Measurements from ENCODE around the gene GPSM1.

DNA sequence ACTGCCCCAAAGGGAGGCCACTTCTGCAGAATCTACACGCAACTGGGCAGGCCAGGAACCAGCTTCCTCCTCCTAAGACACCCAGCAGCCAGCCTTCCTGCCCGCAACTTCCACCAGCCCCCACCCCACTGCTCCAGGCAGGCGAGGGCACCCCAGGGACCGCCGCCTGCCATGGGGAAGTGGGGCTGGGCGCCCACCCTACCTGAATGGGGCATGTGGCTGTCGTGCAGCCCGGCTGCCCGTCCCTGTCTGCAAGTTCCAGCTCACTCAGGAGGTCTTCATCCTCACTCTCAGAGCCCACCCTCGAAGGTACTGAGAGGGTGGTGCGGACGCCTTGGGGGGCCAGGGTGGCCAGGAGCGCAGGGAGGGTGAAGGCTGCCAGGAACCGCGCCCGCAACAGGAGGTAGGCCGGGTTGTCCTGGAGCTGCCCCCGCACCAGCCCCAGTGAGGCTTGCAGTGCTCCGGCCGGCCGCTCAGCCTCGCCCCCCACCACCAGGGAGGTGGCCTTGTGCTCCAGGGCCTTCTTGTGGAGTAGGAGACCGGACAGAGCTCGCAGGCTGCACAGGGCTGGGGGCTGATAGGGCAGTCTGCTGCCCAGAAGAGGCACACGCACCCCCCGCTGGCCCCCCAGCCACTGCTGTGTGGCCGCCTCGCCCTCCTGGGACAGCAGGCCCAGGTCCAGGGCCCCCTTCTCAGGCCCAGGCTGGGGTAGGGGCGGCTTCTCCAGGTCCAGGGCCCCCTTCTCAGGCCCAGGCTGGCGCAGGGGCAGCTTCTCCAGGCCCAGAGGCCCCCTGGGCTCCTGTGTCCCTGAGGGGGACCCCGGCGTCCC lies 50.2 kb downstream of the GPSM1 start:
- TF ChIP-seq FOXJ2 (tag; IDR thresholded peaks at IDR 0.05) (no peak), PCBP1 (IDR thresholded peaks at IDR 0.05; ENCODE audit: low read depth, low read length, poor library complexity, severe bottlenecking) (no peak), ZNF592 (IDR thresholded peaks at IDR 0.05) (no peak), ZSCAN29 (IDR thresholded peaks at IDR 0.05) (no peak)

Measured in K562 (cell line).